ENCODE measurements around the gene ANKMY1.

ANKMY1 gene

GRCh38 chr2:240594511-240595380, 37.0 kb upstream of the ANKMY1 start:
- no peak for DNase-seq (ENCODE audit: low read depth)

GRCh38 chr2:240593703-240594451, 36.1 kb upstream of the ANKMY1 start:
- no peak for DNase-seq (ENCODE audit: low read depth)

- DNase-seq (ENCODE audit: low read depth), result no peak
These were observed 35.4 kb upstream of the ANKMY1 start for GRCh38 chr2:240593026-240593702.

- DNase-seq (ENCODE audit: low read depth), result no peak
These were observed 34.0 kb upstream of the ANKMY1 start for GRCh38 chr2:240591784-240592183.

DNA sequence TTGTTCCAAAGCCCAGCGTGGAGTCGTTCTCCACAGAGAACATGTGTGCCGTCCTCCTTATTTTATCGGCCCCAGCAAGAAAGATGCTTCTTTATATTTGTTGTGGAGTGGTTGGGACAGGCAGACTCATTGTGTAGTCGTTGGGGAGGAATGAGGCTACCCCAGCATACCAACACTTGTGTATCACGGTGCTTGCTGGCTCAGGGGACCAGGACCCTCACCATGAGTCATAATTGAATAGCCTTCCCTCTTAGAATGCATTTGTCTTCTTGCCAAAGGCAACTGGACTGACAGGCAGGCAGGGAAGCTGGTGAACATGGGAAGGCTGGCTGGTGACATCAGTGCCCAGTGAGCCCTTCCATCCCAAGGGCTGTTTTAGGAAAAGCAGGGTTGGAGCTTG, 33.4 kb upstream of the ANKMY1 start:
- DNase-seq (ENCODE audit: low read depth), result peak; percentile 40

GRCh38 chr2:240590681-240591111, 32.9 kb upstream of the ANKMY1 start:
- no peak for DNase-seq (ENCODE audit: low read depth)

- no peak for DNase-seq (ENCODE audit: low read depth)
These were observed 32.2 kb upstream of the ANKMY1 start for GRCh38 chr2:240589850-240590525.

DNA sequence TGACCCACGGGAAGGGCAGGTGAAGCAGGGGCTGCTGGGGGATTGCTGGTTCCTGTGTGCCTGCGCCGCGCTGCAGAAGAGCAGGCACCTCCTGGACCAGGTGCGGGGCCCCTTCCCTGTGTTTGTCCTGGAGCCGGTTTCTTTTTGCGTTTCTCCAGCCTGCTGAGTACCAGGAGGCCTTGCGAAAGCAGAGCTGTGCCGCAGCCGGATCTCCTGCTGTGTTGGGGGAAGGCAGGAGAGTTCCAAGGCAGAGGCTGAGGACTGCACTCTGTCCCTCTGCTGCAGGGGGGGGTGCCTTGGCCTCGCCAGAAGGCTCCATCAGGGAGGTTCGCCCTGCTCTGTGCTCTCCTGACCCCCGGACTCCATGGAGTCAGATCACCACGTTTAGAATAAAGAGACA, 31.6 kb upstream of the ANKMY1 start:
- DNase-seq (ENCODE audit: low read depth), result no peak

DNA sequence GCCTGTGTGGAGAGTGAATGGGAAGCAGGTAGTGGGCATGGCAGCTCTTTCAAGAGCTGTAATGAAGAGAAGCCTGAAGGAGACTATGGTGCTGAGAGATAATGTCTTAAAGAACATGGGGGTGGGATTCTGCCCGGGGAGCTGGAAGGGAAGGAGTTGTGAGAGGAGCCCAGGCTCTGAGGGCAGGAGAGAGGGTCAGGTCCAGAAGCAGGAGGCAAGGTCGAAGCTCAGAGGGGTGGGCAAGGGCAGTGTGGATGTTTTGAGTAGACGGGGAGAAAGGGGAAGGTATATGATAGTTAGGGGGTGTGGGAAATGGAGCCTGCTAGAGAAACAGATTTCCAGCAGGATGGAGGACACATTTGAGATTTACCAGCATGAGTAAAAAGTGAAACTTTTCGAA, 30.9 kb upstream of the ANKMY1 start:
- DNase-seq (ENCODE audit: low read depth), result no peak

DNA sequence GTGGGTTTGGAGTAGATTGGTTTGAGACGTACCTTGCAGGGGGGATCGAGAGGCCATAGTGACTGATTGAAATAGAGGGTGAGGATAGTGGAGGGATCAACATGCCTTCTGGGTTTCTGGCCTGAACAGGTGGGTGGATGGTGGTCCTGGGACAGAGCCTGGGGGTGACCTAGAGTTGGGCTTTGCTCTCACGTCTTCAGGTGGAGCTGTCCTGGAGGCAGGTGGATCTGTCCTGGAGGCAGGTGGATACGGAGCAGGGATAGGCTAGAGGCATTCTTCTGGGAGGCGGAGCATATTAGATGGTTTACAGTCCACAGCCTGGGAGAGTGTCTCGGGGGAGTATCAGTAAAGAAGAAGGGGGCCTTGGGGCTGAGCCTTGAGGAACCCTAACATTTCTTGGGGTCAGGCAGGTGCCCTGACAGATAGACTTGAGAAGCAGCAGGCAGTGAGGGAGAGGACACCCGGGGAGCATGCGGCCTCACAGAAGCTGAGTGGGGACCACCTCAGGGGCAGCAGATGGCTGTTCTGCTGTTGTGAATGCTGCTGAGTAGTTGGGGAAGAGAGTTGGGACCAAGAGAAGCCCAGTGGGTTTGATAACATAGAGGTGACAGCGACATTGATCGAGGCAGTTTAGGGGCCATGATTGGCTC, 30.3 kb upstream of the ANKMY1 start:
- no peak for DNase-seq (ENCODE audit: low read depth)

DNA sequence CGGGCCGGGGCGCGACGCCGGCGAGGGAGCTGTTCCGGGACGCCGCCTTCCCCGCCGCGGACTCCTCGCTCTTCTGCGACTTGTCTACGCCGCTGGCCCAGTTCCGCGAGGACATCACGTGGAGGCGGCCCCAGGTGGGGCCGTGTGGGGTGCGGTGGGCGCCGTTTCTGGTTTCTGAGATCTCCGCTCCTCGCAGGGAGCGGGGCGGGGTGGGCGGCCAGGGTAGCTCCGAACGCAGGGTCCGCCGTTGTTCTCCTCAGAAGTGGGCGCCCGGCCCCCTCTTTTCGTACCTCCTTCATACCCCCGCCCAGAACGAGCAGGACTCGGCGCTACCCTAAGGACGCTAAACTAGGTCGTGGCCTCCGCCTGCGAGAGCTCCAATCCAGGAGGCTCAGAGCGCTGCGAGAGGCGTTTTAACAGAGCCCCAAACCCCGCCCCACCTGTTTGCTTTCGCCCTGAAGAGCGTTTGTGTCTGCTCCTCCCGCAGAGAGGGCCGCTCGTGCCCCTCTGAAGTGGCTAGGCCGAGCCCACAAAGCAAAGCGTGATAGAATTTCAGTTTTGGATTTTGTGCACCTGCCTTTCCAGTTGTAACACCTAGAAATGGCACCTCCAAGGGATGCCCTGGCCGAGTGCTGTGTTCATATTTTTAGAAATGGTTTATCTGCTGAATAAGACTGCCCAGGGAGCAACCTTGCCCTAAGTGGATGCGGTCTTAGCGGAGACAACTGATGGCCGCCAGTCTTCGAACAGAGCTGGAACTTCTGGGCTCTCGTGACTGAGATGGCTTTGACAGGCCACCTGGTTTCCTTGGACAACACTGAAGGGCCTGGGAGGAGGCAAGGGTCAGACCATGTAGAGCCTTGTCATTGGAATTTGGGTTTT, 29.4 kb upstream of the ANKMY1 start:
- DNase-seq (ENCODE audit: low read depth), result peak; percentile 58

DNA sequence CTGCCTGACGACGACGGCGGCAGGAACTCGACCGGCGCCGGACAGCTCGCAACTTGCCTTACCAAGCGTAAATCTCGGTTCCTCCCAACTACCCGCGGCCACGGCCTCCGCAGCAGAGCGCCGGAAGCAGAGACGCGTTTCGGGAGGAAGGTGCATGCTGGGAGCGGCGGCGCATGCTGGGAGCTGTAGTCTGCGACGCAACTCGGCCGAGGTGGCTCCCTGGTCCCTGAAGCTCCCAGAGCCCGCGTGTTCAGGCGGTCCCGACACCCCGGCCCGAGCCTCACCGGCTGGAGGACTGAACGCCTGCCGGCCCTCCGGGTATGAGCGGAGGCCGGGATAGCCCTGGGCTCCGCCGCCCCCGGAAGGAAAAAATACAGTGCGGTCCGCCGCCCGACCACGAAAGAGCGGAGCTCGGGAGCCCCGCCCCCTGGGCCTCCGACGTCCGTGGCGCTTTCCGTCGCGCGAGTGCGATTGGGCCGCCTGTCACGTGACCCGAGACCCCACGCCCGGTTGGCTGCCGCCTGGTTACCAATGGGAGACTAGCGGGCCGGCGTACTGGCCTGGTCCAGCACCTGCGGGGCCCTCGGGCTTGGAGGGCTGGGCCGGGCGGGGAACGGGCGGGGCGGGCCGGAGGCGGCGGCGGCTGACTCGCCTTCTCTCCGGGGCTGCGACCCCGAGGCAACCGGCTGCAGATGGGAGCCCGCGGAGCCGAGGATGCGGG, 28.6 kb upstream of the ANKMY1 start, which contains the start of gene CAPN10:
CAPN10 (plus strand) TSS at position 537 of the 721 bp plus-strand sequence; CDS start at position 715, 178 bp downstream.
- DNase-seq (ENCODE audit: low read depth), result peak; percentile 97

DNA sequence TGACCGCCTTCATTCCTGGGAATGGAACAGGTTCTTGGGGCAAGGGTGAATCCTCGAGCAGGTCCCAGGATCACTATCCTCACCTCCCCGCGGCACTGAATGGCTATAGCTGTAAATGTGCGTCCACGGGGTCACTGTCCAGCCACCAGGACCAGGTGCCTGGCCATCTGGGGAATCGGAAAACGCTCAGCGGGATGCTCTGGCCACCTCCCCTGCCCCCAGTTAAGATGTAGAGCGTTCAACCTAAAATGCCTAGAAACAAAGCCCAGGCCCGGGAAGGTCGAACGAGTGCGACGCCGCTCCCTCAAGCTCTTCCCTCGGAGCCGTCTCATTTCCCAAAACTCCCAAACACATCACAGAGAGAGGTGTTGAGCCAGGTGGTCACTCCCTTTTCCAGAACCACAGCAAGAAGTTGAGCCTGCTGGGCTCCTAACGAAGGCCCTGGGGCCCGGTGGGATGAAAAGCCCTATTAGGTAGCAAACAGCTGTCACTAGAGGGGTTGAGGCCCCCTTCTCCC, 28.0 kb upstream of the ANKMY1 start:
- no peak for DNase-seq (ENCODE audit: low read depth)

DNA sequence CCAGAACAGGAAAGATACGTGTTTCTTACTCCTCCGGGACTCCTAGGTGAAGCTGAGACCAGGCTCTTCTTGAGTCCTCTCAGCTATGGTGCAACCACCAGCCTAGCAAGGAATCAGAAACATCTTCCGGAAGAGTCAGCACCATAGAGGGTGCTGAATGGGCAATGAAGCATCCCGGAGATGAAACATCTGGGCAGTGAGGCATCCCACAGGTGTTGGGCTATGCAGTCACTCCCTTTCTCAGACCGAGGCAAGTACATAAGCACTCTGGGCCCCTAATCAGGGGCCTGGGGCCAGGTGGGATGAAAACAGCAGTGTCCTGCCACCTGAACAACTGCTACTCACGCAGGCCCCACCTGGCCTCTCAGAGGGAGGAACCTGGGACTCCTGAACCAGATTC, 27.3 kb upstream of the ANKMY1 start:
- no peak for DNase-seq (ENCODE audit: low read depth)

DNA sequence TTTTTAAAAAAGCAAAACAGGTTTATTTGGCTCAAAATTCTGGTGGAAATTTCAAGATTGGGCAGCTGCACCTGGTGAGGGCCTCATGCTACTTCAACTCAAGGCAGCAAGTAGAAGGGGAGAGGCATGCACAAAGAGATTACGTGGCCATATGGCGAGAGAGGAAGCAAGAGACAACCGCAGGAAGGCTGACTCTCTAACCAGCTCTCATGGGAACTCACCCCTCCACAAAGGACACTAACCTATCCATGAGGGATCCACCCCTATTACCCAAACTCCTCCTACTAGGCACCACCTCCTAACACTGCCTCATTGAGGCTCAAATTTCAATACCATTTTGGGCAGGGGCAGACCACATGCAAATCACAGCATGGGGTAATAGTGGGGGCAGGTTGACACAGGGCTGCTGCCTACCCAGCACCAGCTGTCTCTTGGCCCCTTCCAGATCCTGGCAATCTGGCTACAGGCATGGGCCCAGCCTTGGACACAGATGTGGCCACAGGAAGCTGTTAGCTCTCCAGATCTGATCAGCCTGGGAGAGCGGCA, 26.8 kb upstream of the ANKMY1 start:
- peak; percentile 21 for DNase-seq (ENCODE audit: low read depth)

DNA sequence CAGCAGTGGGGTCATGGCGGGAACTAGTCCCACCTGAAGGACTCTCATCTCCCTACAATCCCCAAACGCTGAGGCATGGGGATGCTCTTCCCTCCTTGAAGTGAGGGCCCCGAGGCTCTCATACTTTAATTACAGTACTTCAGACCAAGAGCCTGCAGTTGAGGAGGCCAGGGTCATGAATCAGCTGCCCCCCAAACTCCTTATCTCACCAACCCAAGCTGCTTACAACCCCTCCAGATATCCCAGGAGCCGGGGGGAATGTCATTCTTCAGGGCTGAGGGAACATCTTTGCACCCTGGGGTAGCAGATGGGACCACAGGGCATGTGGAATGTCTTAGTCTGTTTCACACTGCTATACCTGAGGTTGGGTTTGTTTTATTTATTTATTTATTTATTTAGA, 26.0 kb upstream of the ANKMY1 start:
- DNase-seq (ENCODE audit: low read depth), result no peak

- peak; percentile 65 for DNase-seq (ENCODE audit: low read depth)
These were observed 25.0 kb upstream of the ANKMY1 start for GRCh38 chr2:240582781-240583180.

DNA sequence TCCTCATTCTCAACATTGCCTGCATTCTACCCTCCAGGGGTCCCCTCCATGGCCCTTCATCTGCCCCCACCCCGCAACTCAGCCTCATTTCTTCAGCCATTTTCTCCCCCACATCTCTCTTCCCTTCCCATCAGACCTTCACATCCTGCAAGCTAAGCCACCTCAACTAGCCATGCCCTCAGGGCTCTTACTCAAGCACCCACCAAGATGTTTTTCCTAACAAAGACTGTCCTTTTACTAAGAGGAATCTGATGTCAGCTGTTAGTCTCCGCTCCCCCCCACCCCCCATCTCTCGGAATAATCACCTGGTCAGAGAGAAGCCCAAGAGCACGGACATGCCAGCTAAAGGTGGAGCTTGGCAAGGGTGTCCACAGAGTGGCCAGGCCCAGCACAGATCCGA, 24.0 kb upstream of the ANKMY1 start:
- DNase-seq (ENCODE audit: low read depth), result peak; percentile 78

All from ELR (cell line).